Effector CD4-positive, alpha-beta T cell (primary cell): ENCODE measurements around the gene SGCD.
"Not testable (repeated sequence)": the region's sequence is repeated elsewhere in the genome, so short reads cannot be mapped to it uniquely, and the experiment has no call there.

Source experiments
- DNase-seq: peaks from one replicate; pipeline ENCODE4 v3.0.0-alpha.2; 2020

The SGCD gene

DNA sequence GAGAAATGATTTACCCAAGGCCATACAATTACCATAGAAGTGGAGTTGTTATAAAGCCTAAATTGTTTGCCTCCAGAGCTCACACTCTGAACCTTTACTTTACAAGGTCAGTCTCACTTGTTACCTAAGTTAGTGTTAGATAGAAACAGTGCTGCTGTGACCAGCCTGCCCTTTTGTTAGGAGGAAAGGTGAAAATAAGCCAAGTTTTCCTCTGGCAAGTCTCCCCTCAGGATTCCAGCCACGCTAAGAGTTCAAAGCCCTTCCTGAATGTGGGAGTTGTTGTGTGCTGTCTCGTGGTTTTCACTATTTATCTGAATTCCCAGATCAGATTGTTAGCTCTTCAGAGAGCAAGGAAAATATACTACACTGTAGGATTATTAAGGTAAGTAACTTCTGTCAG, 260.0 kb downstream of the SGCD start:
- DNase-seq = no peak

DNA sequence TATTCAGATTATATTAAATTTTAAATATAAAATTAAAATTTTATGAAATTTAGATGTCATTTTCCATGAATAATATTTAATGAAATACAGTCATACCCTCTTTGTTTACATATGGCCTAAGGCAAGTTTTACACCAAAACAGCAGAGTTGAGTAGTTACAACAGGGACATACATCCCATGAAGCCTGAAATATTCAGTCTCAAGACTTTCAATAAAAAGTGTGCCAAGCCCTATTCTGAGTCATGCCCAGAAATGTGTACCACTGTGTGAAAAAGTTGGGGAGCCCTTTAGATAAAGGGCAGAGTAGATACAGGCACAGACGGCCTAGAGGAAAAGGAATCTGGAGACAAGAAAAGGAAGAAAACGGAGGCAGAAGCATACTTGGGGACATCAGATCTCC, 261.3 kb downstream of the SGCD start:
- no peak for DNase-seq

DNA sequence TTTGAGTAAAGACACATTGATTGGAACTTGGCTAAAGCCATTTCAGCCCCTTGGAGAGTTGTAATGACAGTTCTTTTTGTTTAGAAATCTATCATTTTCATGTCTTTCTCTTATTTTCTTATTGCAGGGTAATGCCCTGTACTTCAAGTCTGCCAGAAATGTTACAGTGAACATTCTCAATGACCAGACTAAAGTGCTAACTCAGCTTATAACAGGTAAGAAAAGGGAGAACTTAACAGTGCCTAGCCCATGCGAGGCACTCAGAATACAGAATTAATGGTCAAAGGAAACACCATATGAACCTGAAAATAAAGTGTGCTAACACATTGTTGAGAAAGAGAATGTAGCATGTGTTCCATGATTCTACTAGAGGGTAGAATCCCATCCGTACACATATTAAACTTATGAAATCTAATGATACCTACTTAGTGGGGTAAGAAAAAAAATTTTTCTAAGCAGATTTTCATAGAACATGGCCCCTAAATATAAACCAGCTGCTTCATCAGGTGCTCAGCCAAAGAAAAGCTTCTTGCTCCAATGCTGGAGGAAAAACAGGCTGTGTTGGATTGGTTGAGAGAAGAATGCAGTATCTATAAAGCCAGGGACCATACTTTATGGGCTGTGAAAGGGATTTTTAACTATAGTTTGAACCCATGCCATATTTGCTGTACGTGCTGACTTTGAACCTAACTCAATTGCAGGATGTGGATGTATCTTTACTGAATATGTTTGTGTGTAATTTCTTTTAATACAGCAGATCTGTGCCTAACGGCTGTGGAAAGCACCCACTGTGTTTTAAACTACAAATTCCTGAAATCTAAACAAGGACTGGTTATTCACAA, 262.4 kb downstream of the SGCD start:
- no peak for DNase-seq

DNA sequence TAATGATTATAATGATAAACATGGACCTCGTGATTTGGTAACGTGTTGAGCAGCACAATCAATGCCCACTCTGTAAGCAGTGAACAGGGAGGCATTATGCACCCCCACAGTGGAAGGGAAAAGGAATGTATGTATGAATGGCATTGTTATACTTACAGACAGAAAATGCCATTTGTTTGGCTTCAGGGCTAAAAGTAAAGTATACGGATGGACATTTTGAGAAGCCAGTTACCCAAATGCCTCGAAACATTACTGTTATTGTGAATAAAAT, 262.9 kb downstream of the SGCD start:
- DNase-seq = no peak

DNA sequence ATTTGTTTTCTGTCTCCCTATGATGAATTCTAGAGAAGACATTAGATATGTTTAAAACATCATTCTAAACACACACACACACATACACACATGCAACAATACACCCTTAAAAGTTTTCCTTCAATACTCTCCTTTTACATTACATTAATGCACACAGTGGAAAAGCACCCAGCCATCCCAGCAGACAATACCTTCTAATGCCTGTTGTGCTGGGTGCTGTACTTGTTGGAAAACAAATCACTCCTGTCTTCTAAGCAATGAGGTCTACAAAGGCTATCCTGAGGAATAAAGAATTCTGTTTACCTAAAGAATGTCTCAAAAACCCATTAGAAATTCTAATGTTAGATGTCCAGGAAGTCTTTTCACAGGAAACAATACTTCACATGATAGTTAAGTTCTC, 264.0 kb downstream of the SGCD start:
- DNase-seq = no peak

DNA sequence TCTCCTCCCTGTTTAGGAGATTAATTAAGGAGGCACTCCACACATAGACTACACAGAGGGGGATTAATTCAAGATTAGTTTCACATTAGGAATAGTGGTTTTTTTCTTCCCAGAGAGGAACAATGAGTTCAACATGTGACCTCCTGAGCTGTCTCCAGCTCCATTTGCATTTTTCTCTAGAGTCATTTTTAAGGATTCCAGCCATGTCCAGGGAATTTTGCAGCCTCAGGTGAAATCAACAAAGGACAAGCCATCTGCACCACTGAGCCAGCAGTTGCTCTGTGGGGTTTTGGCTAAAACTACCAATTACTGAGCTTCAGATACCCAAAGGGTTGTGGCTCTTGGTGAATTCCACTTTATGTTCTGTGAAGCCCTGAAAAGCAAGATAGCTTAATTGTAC, 264.7 kb downstream of the SGCD start:
- no peak for DNase-seq

DNA sequence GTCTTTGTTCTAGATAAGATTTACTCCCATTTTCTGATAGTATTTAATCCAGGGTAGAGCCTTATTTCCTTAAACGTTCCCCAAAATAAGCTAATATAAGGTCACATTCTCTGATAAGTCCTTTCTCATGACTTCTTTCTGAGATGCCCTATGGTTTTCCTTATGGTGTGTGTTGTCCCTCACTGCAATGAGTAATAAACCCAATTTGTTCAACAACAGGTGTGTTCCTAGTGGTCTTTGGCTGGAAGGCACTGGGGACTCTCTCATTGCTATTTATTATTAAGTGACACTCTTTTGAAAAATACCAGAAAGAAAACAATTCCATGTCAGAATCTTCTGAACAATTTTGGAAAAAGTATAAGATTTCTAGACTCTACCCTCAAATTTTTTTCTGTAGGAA, 266.6 kb downstream of the SGCD start:
- no peak for DNase-seq

DNA sequence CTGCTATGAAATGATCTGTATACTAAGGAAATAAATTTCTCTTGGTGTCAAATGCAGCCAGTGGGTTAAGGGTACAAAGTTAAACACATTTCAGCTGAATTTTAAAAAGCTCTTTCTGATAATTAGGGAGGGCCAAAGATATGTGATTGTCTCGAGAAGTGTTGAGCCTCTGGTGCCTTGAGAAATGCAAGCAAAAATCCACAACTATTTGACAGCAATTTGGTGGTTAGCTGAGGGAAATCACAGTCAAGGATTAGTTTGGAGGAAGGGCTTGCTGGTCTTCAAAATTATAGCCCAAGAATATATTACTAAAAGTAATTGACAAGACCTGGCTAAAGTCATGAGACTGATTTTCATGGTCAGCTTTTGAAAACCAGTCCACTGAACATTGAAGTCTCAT, 267.4 kb downstream of the SGCD start:
- no peak for DNase-seq

DNA sequence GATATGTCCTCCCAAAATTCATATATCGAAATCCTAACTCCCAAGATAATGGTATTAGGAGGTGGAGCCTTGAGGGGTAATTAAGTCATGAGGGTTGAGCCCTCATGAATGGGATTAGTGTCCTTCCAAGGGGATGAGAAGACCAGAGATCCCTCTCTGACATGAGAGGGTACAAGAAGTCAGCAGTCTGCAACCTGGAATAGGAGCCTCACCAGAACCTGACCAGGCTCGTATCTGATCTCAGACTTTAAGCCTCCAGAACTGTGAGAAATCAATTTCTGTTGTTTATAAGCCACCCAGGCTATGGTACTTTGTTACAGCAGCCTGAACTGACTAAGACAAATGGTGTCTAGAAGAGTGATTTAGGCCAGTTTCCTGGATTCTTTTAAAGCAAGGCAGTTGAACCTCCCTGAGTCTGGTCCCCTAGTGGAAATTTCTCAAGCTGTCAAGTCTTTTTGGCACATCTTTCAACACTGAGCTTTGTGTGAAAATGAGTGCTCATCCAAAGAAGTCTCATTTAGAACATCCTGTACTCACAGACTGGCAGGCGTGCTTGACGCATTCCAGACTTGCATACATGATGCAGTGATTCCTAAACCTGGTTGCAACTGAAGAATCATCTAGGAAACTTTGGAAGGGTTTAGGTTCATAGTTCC, 268.3 kb downstream of the SGCD start:
- no peak for DNase-seq

DNA sequence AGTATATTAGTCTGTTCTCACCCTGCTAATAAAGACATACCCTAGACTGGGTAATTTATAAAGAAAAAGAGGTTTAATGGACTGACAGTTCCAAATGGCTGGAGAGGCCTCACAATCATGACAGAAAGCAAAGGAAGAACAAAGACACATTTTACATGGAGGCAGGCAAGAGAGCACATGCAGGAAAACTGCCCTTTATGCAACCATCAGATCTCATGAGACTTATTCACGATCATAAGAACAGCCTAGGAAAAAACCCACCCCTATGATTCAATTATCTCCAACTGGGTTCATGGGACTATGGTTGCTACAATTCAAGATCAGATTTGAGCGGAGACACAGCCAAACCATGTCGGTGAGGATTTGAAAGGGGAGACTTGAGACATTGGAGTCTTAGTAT, 270.3 kb downstream of the SGCD start:
- no peak for DNase-seq

DNA sequence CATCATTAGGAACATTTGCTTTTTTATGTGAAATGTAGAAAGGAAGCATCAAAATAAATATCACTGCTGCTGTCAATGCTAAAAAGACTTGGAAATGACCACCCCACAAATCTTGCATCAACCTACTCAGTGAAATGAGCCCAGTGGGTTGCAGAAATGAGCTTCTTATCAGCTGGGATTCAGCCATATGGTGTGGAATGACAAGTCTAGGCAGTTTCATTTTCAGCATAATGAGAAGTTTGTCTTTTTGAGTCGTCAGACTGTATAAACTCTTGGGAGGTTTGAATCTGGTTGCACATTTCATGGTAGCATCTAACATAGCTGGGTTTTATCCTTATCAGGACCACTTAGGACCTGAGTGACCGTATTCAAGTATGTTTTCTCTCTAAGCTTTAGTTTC, 272.0 kb downstream of the SGCD start:
- DNase-seq = no peak

DNA sequence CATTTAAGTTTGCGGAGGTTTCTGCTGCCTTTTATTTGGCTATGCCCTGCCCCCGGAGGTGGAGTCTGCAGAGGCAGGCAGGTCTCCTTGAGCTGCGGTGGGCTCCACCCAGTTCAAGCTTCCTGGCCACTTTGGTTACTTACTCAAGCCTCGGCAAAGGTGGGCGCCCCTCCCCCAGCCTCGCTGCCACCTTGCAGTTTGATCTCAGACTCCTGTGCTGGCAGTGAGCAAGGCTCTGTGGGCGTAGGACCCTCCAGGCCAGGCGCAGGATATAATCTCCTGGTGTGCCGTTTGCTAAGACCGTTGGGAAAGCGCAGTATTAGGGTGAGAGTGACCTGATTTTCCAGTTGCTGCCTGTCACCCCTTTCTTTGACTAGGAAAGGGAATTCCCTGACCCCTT, 283.6 kb downstream of the SGCD start:
- DNase-seq = not testable (repeated sequence)

DNA sequence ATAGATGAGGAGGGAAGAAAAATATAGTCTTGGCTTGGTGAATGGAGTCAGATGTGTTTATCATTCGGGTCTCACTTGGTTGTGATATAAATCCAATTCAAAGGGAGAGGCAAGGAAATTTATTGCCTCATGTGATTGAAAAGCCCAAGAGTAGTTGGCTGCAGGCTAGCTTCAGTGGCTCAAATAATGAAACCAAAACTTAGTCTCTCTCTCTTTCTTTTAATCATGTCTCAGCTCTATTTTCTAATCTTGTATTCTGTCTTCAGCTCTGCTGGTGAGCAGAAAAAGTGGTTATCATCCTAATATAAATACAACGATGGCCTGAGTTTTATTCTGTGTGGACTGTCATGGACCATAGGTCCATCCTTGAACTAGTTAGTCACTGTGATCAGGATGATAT, 288.9 kb downstream of the SGCD start:
- DNase-seq = no peak

DNA sequence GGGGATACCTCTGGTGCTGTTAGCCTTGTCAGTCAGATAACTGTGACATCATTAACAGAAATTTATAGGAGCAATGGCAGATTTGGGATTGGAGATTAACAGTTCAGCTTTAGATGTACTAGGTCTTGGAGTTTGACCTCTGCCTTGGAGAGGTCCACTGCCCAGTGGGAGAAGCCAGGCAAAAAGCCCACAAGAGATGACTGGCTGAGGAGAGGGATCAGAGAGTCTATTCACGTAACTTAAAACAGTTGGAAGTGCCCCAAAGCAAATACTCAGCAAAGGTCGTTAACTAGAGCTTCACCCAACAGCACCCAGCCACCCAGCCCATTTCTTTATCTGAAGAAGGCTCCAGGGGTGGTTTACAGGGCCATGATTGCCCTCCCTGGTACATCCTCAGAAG, 290.5 kb downstream of the SGCD start:
- no peak for DNase-seq

DNA sequence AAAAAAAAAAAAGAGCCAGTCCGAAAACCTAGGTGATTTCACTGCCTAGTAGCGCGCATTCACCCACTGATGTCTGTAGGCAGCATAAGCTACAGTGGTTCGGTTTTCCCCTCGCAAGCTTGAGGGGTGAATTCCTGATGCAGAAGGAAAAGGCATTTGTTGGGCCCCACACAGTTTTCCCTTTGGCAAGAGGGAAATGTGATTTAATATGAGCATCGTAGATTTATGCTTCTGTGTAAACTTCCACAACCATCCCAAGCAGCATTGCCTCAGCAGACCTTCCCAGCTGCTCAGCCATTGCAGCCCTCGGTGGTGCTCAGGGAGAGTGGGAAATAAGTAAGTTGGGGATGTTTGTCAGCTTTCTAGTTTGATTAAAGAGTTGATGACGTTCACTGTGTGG, 291.6 kb downstream of the SGCD start:
- DNase-seq = no peak

DNA sequence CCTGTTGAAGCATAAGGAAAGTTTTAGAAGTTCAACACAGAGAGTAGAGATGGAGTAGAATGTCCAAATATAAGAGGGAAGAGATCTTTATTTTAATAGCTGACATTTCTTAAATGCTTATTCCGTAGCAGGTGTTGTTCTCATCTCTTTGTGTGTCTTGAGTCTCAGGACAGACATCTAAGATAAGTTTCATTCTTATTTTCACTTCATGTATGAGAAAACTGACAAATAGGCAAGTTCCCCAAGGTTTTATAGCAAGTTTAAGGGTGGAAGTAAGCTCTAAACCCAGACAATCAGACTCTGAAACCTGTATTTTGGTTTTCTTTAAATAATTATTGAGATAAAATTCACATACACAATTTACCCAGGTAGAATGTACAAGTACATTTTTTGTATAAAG, 294.8 kb downstream of the SGCD start:
- DNase-seq = no peak

DNA sequence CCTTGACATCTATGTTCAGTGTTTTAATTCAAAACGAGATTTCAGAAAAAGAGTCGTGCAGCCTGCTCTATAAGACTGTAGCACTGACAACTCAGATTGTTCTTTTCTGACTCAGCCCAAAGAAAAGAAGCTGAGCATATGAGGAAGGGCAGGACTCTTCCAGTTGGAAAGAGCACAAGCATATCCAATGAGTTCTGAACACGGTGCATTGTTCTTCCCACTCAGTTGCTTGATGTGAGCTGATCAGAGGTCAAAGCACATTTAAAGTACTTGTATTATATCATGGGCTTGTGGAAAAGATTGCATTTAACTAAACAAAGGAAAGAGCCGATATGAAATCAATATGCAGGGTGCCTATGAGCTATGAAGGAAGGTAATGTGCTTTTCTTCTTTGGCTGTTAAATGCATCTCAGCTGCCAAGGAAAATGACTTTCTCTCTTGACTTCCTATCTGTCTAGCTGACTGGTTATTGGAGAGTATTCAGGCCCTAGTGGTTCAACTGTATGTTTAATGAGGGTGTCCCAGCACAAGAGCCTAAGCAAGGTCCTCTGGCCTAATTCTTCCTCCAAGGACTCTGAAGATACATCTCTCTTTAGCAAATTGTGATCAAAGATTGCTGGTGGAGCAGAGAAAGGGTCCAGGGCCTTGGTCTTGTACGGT, 296.5 kb downstream of the SGCD start:
- no peak for DNase-seq

DNA sequence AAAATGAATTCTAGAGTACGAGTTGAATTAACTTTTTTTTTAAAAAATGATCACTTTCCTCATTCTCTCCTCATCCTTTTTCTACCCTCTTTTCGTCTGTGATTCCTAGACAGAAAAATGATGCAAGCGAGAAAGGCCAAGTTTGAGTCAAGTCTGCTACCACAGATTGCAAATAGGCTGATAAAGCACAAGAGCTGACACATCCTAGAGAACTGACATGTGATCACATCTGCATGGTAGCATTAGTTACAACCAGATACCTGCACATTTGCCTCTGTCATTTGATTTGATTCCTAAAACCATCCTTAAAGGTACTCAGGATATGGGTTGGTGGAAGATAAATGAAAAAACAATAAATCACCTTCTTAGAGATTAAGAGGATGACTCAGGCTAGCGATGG, 297.7 kb downstream of the SGCD start:
- DNase-seq = no peak

DNA sequence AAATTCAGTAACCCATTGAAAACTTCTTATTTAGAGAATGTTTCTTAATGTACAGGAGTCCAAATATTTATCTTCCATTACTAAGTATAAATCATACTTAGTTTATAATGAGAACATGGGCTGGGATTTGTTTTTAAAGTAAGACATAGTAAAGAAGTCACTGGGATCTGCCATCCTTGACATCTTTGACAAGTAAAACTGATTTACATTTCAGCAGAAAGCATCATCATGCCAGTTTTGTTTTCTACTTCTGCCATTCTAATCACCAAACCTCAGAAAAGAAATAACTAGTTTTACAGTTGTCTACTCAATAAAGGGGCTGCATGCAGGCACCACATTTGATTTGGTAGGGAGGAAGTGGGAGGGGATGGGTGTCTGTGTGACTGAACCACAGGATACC, 301.5 kb downstream of the SGCD start:
- DNase-seq = no peak

DNA sequence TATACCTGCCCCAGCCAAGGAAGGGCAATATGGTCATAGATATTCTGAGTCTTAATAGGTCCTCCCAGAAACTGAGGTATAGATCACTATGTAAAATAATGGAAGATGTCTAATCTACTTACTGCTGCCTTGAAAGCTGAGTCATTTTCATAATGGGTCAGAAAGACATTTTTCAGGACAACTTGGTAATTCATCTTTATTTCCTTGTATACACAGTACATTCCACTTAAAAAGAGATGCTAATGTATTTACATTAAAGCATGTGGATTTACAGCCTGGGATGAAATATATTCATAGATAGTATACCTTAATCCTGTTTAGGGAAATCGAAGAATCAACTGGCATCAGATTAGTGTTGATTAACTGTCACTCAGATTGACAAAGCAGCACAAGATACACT, 304.0 kb downstream of the SGCD start:
- no peak for DNase-seq

DNA sequence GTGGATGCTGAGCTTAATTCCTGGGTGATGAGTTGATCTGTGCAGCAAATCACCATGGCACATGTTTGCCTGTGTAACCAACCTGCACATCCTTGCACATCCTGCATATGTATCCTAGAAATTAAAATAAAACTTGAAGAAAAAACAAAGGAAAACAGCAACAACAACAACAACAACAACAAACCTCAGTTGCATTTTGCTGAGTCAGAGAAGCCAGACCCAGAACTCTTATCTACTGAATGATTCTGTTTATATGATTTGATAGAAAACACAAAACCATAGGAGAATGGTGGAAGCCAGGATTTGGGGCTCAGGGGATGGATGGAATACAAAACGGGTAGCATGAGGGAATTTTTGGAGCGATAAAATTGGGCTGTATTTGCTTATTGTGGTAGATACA, 307.3 kb downstream of the SGCD start:
- no peak for DNase-seq

DNA sequence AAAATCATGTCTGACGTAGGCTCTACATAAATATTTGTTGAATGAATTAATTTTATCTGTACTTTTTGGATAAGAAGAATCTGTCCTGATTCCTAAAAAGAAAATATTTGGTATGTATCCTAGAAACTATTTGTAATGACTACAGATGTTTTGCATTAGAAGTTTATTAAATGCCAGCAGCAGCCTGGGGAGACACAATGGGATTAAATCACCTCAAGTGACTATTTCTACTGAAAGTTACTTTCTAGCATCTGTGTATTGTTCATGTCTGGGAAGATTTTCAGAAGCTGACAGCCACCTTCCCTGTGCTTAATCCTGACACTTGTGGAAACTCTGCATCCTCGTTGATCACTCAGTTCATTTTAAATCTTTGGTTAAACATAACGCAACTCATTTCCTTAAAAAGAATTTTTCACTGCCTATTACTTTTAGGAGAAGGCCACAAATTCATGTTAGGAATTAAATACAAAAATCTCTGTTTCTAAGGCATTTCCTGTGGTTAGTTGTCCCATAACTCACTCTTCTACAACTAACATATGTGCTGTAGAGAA, 313.8 kb downstream of the SGCD start:
- DNase-seq = no peak

DNA sequence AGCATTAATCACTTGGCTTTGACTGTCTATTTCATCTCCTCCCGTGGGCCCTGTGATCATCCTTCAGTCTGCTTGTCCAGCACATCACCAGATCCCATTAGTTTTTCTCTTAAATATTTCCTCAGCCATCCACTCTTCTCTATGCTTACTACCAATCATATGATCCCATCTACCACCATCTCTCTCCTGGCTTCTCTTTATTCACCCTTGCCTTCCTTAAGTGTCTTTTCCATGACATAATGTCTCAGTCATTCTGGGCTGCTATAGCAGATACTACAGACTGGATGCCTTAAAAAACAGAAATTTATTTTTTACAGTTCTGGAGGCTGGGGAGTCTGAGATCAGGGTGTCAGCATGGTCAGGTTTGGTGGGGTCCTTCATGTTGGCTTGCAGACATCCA, 314.7 kb downstream of the SGCD start:
- DNase-seq = no peak

DNA sequence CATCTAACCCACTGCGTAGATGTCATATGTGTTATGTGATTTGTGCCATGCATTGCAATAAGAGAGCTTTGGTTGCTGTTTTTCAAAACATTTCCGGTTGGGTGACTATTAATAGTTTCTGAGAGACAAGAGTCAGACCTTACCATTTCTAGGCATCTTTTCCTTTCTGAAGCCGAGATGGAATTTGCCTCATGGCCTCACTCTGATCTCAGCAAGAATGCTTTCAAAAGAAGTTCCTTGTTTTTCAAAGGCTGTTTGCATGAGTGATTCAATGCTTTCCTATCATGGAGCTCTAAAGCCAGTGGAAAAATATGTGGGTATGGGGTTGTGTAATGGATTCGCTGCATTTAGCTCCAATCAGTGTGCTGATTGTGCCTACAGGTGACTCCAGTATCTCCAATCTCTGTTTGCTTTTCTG, 320.1 kb downstream of the SGCD start:
- DNase-seq = no peak
